Fibroblast of villous mesenchyme (primary cell): Measurements from ENCODE around the gene ACKR3. TPM values are rescaled to one million over a fixed set of nuclear protein-coding genes. Genes with fewer than 3 reads are reported as not detected.

Experiments
- DNase-seq: peaks from one replicate; pipeline ENCODE4 v3.0.0-alpha.2; 2010; ENCODE audit warnings: low read depth
- H3K4me3 ChIP-seq: 2 replicates; pipeline ENCODE4 v1.5.1; 2011; ENCODE audit warnings: low read depth, mild to moderate bottlenecking, low read length
- total RNA-seq: library from RNA; depleted of rRNA; stranded (reverse); fragments of >200 nt; gene quantifications from 2 replicates; pipeline ENCODE4 v1.2.3, GENCODE V29; 2012
- TF ChIP-seq, protein P1 (sequence below): IDR thresholded peaks from 2 replicates; pipeline ENCODE4 v1.5.1; 2012; ENCODE audit warnings: low read depth, mild to moderate bottlenecking, low read length; ENCODE audit not compliant: insufficient read depth

ACKR3 gene
- total RNA-seq, 1 donor: not detected

DNA sequence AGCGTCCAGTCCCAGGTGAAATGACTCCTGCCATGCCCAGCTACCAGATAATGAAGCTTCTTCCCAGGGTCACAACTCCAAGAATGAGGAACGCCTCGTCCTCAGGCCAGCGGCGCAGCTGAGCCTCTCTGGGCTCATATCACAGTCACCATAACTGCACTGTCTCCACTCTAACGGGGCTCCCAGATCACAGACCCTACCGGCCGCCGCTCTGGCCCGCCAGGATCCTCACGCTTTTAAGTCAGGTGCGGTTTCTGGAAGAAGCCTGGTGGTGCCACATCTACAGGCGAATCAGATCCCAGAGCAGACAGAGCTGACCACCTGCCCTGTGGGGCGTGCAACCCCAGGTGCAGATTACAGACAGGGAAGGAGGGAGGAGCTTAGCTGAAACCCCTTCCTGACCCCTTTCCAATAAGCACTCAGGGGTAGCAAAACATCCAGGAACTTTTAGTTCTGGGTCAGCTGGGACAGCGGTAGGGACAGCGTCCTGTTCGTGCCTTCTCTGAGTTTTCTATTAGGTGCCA, 3.7 kb upstream of the ACKR3 start:
- no peak overlapping the region for H3K4me3 ChIP-seq
- no peak for DNase-seq
- TF ChIP-seq, protein P1, sequence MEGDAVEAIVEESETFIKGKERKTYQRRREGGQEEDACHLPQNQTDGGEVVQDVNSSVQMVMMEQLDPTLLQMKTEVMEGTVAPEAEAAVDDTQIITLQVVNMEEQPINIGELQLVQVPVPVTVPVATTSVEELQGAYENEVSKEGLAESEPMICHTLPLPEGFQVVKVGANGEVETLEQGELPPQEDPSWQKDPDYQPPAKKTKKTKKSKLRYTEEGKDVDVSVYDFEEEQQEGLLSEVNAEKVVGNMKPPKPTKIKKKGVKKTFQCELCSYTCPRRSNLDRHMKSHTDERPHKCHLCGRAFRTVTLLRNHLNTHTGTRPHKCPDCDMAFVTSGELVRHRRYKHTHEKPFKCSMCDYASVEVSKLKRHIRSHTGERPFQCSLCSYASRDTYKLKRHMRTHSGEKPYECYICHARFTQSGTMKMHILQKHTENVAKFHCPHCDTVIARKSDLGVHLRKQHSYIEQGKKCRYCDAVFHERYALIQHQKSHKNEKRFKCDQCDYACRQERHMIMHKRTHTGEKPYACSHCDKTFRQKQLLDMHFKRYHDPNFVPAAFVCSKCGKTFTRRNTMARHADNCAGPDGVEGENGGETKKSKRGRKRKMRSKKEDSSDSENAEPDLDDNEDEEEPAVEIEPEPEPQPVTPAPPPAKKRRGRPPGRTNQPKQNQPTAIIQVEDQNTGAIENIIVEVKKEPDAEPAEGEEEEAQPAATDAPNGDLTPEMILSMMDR: no peak

DNA sequence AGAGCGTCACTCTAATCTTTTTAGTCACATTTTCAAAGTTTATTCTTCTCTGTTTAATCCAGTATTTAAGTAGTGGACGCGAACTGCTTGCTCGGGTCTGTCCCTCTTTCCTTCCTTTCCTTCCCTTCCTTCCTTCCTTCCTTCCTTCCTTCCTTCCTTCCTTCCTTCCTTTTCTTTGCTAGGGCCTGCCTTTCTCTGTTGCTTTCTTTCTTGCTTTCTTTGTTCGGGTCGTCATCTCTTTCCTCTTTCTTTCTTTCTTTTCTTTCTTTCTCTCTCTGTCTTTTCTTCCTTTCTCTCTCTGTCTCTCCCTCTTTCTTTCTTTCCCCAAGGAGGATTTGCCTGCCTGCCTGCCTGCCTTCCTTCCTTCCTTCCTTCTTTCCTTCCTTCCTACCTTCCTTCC, 3.0 kb upstream of the ACKR3 start:
- H3K4me3 ChIP-seq: no peak overlapping the region
- TF ChIP-seq, protein P1: no peak
- no peak for DNase-seq

DNA sequence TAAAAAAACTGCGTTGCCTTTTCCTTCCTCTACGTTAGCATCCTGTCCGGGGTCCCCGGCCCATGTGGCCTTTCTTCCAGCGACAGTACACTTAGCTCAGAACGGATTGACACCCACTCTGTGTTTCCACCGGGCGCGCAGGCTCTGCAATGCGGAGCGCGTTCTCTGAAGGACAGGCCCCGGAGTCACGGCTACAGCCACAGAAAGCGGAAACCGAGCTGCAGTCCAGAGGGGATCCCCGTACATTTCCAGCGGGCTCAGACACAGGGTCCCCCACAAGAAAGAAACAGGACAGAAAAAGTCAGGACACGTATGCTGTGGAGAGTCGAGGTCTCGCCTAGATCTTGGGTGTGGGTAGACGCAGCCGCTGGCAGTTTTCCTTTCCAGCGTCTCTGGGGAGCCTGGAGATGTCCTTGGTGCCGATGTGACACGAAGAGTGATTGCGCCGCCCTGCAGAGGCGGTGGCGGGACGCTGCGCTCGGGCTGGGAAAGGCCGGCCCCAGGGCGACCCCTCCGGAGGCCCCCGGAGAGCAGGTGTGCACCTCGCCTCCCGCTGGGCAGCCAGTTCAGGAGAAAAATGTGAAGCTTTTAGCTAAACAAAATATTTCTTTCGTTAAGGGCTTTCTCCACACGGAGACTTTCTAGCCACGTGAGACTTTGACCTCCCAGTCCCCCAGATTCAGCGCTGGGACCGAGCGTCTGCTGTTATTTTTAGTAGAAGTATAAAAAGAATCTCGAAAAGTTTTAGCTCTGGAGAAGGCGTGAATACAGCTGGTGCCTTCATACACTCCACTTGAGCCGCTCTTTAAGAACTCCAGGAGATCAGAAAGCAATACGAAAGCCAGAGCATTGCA, 1.3 kb upstream of the ACKR3 start:
- H3K4me3 ChIP-seq: no peak overlapping the region
- TF ChIP-seq, protein P1: no peak
- no peak for DNase-seq

DNA sequence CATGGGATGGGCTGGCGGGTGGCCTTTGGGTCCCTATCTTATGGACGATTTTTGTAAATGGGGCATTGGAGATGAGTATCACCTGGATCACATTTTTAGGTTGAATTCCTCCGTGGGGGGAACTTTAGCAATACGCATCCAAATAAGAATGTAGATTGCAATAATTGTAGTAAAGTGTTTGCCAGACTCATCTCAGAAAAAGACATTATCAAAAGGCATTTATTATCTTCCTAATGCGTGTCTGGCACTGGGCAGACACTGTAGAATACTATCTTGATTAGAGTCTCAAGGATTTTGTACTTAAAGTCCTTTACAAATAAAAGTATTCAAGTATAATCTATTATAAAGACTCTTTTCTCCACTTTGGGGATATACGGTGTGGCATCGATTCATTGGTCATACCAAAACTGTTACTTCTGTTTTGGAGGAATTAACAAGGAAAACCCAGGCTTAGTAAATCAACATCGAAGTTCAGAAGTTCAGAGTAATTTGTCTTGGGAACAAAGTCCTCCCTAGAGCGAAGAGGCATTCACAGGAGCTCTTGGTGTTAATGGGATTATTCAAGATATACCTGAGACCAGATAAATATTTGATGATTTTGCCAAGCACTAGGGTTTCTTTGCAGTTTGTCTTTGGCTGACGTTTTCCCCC, 578 bp upstream of the ACKR3 start:
- TF ChIP-seq, protein P1: no peak
- DNase-seq: no peak
- H3K4me3 ChIP-seq: no peak overlapping the region

DNA sequence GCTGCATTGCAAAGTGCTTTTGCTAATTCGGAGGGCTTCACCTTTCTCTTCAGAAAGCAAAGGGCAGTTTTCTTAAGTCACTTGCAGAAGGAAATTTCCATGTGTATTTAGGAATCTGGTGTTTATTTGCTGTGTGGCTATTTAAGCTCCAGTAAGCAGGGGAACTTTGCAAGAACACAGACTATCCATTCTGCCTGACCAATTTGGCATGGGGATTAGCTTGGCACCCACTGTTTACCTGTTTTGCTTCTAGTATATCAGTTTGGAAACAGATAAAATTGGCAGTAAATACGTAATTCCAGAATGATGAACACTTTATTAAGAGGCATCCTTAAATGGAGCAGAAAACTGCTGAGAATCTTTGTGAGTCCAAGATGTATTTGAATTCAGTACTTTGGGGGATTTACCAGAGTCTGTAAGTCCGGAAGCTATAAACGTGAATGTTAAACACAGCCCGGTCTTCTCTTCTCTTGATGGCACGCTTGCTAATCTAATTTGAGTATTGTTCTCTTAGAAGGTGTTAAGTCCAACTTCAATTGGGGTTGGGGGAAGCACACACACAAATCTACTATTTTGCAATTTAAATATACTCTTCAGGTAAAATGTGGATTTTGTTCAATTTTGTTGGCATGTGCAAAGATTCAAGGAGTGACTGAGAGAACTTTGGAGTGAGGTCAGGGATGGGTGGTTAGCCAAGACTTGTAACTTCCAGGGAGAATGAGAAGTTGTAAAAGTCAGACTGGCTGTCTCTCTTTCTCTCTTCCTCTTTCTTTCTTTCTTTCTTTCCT, 650 bp downstream of the ACKR3 start:
- DNase-seq: no peak
- H3K4me3 ChIP-seq: no peak overlapping the region
- TF ChIP-seq, protein P1: no peak

DNA sequence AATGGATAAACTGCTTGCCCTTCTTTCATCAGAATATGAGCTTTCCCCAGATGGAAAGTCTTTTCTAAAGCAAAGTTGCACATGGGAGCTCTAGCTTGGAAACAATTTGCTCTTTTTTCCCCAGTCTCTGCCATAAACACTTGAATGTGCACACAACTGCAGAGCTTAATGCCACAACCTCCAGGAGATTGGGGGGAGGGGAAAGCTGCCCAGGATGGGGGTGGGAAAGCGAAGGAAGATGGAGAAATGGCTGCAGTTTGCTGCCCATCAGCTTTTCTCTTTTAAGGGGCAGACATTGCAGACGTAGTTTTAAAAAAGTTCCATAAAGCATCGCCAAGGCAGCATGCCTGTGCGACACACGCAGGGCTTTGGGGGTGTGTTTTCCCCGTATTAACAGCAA, 1.5 kb downstream of the ACKR3 start:
- TF ChIP-seq, protein P1: no peak
- H3K4me3 ChIP-seq: no peak overlapping the region
- no peak for DNase-seq
